Activated T-cell treated with anti-CD3 and anti-CD28 coated beads, Interleukin-2, amount 50 U/mL, for 72 hours (primary cell): ENCODE data around the gene PTEN. TPM values are rescaled to one million over a fixed set of nuclear protein-coding genes. Genes with fewer than 3 reads are reported as not detected.

ENCODE experiments used
- ATAC-seq, 2 donors: fragments of 150-1000 bp; cut with Tn5 transposase; replicated peaks in 1 of 2; 2 replicates each; pipeline ENCODE4 v1.10.0; 2021; ENCODE audit warnings: moderate library complexity in 2 of 2, mild to moderate bottlenecking in 1 of 2
- DNase-seq, 2 donors: peaks; one replicate each; pipeline ENCODE4 v3.0.0; 2021 to 2022; ENCODE audit warnings: mixed read lengths in 1 of 2
- H3K27ac Mint-ChIP-seq: one replicate; pipeline ENCODE4 v1.8.0; 2022; ENCODE audit warnings: mild to moderate bottlenecking, moderate library complexity, mixed read lengths
- H3K27me3 Mint-ChIP-seq: one replicate; pipeline ENCODE4 v1.8.0; 2022; ENCODE audit warnings: low read depth, mixed read lengths
- H3K36me3 Mint-ChIP-seq, 2 donors: one replicate each; pipeline ENCODE4 v1.8.0; 2022; ENCODE audit warnings: mixed read lengths in 2 of 2, mild to moderate bottlenecking in 1 of 2; ENCODE audit not compliant: insufficient read depth in 2 of 2
- H3K4me1 Mint-ChIP-seq: one replicate; pipeline ENCODE4 v1.8.0; 2022; ENCODE audit warnings: low read depth, mixed read lengths
- H3K4me3 Mint-ChIP-seq, 2 donors: one replicate each; pipeline ENCODE4 v1.8.0; 2022; ENCODE audit warnings: mild to moderate bottlenecking in 2 of 2, mixed read lengths in 2 of 2, moderate library complexity in 2 of 2
- H3K9me3 Mint-ChIP-seq, 2 donors: one replicate each; pipeline ENCODE4 v1.8.0; 2022; ENCODE audit warnings: mixed read lengths in 2 of 2
- total RNA-seq, 2 donors: library from RNA; stranded (reverse); gene quantifications; one replicate each; pipeline ENCODE4 v1.2.3, GENCODE V29; 2022

PTEN gene
- total RNA-seq, 2 donors from 2014 or later, result 64.9 to 71.6 TPM

DNA sequence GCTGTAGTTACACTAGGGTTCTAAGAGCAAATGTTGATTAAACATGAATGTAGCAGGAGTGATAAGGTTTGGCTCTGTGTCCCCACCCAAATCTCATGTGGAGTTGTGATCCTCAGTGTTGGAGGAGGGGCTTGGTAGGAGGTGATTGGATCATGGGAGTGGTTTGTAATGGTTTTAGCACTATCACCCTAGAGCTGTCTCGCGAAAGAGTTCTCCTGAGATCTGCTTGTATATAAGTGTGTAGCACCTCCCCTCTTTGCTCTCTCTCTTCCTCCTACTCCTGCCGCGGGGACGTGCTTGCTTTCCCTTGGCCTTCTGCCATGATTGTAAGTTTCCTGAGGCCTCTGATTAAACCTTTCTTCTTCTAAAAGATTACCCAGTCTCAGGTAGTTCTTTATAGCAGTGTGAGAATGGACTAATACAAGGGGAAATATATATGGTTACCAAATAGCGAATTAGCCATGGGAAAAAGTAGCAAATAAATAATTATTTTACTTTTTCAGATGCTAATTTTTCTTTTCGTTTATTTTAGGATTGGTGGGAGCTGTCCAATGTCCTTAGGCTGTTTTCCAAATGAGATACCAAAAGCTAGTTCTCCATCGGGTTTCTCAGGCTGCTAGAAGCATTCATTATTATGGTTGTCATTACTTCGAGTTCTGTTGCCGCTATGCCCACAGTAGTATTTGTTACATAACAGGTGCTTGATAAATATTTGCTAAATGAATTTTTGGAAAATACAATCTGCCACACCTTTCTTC, 58.7 kb downstream of the PTEN start:
- DNase-seq (no peak), ATAC-seq (no peak)
- Mint-ChIP-seq H3K27ac (no peak overlapping the region), H3K27me3 (no peaks in the 10 kb centered on the region), H3K4me1 (peaks cover 76% of the 10 kb centered on the region), H3K36me3 (peaks cover 14 to 24% of the 10 kb centered on the region in 2 donors), H3K9me3 (peaks cover 0 to 3% of the 10 kb centered on the region in 2 donors), H3K4me3 (no peak overlapping the region)

DNA sequence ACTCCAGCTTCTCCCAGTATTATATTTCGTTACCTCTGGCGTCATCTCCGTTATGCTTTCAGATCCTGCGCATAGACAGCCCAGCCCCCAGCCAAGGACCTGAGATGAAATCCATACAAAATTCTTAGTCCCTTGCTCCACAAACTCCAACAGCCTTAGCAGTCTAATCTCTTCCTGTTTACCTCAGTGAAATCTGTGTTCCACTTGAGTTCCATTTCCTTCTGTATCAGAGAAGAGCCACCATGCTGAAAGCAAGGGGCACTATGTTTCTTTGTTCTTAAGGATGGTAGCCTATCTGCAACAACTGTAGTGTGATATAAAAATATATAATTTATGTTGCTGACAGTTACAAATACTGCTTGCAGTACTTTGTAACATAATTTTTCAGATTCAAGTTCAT, 59.8 kb downstream of the PTEN start:
- DNase-seq (no peak), ATAC-seq (no peak)
- Mint-ChIP-seq H3K9me3 (peaks cover 0 to 3% of the 10 kb centered on the region in 2 donors), H3K27me3 (no peaks in the 10 kb centered on the region), H3K27ac (no peak overlapping the region), H3K36me3 (peaks cover 14 to 29% of the 10 kb centered on the region in 2 donors), H3K4me1 (peaks cover 76% of the 10 kb centered on the region), H3K4me3 (no peak overlapping the region)

DNA sequence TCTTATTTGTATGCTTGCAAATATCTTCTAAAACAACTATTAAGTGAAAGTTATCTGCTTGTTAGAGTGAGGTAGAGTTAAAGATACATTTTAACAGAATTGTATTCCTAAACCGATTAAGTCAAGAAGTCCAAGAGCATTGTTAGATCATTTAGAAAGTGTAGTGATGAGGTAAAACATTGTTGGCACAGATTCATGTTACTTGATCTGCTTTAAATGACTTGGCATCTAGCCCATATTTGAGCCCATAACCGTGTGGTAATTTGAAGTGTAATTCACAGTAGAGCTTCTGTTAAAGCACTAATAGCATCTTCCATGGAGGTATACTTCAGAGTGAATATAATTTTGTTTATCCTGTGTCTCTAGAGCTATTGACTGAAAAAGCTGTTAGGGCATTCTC, 62.1 kb downstream of the PTEN start:
- H3K27me3 Mint-ChIP-seq, result no peaks in the 10 kb centered on the region
- peaks cover 78% of the 10 kb centered on the region for H3K4me1 Mint-ChIP-seq
- no peak overlapping the region for H3K27ac Mint-ChIP-seq
- ATAC-seq (no peak), DNase-seq (no peak)
- peaks cover 13 to 29% of the 10 kb centered on the region in 2 donors for H3K36me3 Mint-ChIP-seq
- no peak overlapping the region for H3K4me3 Mint-ChIP-seq
- peaks cover 0 to 3% of the 10 kb centered on the region in 2 donors for H3K9me3 Mint-ChIP-seq

DNA sequence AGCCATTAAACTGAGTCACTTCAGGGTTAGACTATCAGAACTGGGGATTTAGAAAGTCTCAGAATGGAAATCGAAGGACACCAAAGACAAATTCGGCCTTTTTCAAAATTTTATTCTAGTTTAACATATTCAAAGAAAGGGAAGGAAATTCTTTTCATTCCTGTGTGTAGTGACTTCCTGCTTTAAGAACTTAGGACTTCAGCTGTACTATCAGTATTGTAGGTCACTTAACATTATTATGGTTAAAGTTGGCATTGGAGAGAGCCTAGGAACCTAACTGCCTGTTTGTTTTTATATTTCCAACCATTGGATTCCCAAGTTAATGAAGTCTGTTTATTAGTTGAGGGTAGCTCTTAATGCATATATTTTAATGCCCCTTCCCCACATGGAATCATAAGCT, 63.7 kb downstream of the PTEN start:
- Mint-ChIP-seq H3K27me3 (no peaks in the 10 kb centered on the region), H3K4me1 (peaks cover 82% of the 10 kb centered on the region), H3K4me3 (no peak overlapping the region), H3K36me3 (peaks cover 13 to 28% of the 10 kb centered on the region in 2 donors), H3K27ac (no peak overlapping the region), H3K9me3 (peaks cover 0 to 3% of the 10 kb centered on the region in 2 donors)
- ATAC-seq (no peak), DNase-seq (no peak)

DNA sequence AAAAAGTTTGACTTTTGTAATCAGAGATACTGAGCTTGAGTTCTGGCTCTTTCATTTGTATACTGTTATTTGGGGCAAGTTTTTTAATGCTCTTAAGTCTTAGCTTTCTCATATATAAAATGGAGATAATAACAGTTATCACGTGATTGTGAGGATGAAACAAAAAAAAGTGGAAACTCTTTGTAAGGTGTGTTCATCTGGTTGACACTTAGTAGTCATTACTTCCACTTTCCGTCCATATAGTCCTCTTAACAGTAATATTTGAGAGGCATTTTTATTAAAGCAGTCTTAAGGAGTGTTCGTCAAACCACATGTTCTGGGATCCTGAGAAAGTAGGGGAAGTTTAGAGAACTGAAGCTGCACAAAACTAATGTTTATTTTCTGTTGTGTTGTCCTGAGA, 65.6 kb downstream of the PTEN start:
- Mint-ChIP-seq H3K27ac (peak overlapping the region; percentile 54), H3K4me3 (no peak overlapping the region), H3K27me3 (no peaks in the 10 kb centered on the region), H3K36me3 (peaks cover 9 to 17% of the 10 kb centered on the region in 2 donors), H3K9me3 (peaks cover 0 to 3% of the 10 kb centered on the region in 2 donors), H3K4me1 (peaks cover 64% of the 10 kb centered on the region)
- ATAC-seq (no peak), DNase-seq (no peak)

DNA sequence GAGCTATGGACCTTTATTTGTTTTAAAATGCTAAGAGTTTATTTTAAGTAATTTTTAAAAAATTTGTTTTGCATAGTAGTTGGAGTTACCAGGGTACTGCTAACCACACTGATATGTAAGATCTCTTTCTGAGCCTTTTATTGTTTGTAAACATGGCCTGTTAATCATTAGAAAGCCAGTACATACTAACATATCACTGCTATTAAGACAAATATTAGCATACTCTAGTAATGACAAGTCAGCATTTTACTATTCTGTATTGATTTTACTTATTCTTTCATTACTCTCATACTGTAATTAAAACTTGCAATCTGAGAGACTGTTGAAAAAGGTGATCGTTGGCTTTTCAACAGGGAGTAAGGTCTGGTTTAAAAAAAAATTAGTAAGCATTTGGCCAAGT, 66.7 kb downstream of the PTEN start:
- ATAC-seq (no peak), DNase-seq (no peak)
- Mint-ChIP-seq H3K27ac (no peak overlapping the region), H3K27me3 (no peaks in the 10 kb centered on the region), H3K4me3 (no peak overlapping the region), H3K4me1 (peaks cover 54% of the 10 kb centered on the region), H3K36me3 (peaks cover 5 to 19% of the 10 kb centered on the region in 2 donors), H3K9me3 (no peaks in the 10 kb centered on the region)

DNA sequence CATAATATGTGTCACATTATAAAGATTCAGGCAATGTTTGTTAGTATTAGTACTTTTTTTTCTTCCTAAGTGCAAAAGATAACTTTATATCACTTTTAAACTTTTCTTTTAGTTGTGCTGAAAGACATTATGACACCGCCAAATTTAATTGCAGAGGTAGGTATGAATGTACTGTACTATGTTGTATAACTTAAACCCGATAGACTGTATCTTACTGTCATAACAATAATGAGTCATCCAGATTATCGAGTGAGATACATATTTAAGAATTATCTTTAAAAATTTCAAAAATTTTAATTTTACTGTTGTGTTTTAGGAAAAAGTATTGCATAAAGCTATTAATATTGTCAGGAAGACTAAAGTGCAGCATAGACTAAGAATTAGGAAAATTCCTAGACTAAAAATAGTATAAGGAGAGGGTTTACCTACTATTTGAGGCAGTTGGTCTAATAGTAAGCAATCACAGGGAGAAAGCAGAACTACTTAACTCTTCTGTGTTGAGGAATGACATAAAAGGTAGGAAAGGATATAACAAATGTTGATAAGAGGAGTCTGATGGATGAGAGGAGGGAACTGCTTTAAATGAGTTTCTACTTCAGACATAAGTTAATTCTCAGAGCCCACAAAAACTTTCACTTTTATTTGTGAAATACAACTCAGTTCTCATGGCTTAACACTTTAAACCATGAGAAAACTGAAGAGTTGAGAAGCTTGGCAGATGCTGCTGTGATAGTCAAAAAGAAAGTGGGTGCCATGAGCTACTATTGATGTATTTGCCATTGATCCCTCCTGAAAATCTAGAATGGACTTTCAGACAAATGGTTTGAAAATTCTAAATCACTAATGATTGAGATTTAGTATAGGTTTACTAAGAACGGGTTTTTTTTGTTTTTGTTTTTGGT, 67.8 kb downstream of the PTEN start:
- H3K4me1 Mint-ChIP-seq, result peaks cover 57% of the 10 kb centered on the region
- DNase-seq, result no peak
- no peaks in the 10 kb centered on the region for H3K9me3 Mint-ChIP-seq
- H3K36me3 Mint-ChIP-seq, result peaks cover 2 to 13% of the 10 kb centered on the region in 2 donors
- H3K27ac Mint-ChIP-seq, result no peak overlapping the region
- ATAC-seq, result peak in 1 of 2 donors; percentile 51
- peak overlapping the region in 1 of 2 donors; percentile 10 for H3K4me3 Mint-ChIP-seq
- no peaks in the 10 kb centered on the region for H3K27me3 Mint-ChIP-seq

DNA sequence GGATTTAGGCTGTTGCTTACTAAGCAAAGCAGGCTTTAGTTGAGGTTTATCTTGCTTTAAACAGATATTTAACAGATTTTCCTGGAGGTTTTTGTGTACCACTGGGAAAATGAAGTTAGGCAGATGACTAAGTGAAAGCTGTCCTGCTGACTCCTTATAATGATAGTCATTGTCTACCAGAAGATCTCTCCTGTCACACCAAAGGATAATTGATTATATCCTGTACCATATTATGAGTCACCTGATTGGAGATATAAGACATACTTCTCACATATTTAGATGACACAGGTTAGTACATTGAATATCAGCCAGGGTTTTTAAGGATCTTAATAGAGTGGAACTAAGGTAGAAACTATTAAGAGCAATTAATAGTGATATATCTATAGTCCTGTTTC, 68.4 kb downstream of the PTEN start:
- Mint-ChIP-seq H3K27me3 (no peaks in the 10 kb centered on the region), H3K27ac (no peak overlapping the region), H3K4me1 (peaks cover 56% of the 10 kb centered on the region), H3K4me3 (no peak overlapping the region), H3K36me3 (peaks cover 1 to 12% of the 10 kb centered on the region in 2 donors), H3K9me3 (no peaks in the 10 kb centered on the region)
- ATAC-seq, result no peak
- DNase-seq, result no peak

DNA sequence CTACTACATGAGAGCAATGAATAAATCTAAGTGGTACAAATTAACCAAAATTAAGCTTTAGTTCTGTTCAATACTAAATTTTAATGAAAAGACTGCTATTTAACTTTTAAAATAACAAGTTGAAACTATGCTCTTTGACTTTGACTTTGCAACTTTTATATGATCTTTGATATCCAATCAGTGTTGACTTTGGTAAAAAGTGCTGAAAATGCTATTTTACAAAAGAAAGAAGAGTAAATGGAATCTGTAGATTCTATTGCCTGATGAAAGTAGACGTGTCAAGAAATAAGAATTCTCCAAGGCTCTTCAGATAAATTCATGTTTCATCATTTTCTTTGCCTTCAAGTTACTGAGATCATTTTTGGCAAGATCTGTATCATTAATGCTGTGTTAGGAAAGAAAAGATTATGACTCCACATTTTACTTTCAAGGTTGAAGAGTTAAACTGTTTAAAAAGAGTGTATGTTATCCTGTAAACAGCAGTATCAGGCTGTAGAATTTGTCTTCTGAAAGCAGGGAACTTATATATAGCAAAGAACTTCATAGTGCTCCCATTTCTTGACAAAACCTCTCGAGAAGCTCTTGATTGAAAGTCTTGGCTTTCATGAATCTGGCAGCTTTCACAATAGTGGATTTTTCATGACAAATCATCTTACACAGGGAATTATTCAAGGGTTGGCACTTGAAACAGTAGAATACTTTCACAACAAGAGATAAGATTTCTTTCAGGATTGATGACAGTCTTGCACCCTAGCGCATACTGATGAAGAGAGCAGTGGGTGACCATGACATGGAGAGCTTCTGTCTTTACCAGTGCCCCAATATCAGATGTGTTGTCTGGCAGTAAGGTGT, 72.1 kb downstream of the PTEN start:
- peaks cover 1 to 7% of the 10 kb centered on the region in 2 donors for H3K36me3 Mint-ChIP-seq
- no peak overlapping the region for H3K4me3 Mint-ChIP-seq
- no peak overlapping the region for H3K27ac Mint-ChIP-seq
- ATAC-seq (no peak), DNase-seq (no peak)
- peaks cover 28% of the 10 kb centered on the region for H3K4me1 Mint-ChIP-seq
- H3K9me3 Mint-ChIP-seq, result no peaks in the 10 kb centered on the region
- no peaks in the 10 kb centered on the region for H3K27me3 Mint-ChIP-seq

DNA sequence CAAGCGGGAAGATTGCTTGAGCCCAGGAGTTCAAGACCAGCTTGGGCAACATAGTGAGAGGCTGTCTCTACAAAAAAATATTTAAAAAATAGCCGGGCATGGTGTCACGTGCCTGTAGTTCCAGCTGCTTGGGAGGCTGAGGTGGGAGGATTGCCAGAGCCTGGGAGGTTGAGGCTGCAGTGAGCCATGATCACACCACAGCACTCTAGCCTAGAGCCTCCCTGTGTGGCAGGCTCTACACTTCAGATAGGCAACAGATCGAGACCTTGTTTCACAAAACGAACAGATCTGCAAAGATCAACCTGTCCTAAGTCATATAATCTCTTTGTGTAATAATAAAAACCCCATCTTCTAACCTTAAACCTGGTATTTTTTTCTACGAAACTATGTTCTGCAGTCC, 76.8 kb downstream of the PTEN start:
- H3K27me3 Mint-ChIP-seq, result no peaks in the 10 kb centered on the region
- H3K36me3 Mint-ChIP-seq, result peaks cover 3 to 9% of the 10 kb centered on the region in 2 donors
- ATAC-seq (no peak), DNase-seq (no peak)
- peaks cover 34% of the 10 kb centered on the region for H3K4me1 Mint-ChIP-seq
- H3K9me3 Mint-ChIP-seq, result no peaks in the 10 kb centered on the region
- no peak overlapping the region for H3K27ac Mint-ChIP-seq
- no peak overlapping the region for H3K4me3 Mint-ChIP-seq

DNA sequence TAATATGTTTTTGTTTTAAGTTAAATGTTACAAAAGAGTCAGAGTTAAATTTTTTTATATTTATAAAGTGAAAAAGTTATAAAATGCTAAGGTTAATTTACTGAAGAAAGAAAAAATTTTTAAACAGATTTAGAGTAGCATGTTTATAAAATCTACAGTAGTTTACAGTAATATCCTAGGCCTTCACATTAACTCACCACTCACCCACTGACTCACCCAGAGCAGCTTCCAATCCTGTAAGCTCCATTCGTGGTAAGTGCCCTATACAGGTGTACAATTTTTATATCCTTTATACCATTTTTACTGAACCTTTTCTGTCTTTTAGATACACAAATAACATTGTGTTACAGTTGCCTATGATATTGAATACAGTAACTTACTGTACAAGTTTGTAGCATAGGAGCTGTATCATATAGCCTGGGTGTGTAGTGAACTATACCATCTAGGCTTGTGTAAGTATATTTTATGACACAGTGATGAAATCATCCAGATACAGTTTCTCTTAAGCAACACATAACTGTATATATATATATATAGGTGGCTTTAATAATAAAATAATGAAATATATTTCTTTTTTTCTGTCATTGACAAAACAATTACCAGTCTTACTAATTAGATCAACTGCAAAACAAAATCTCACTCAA, 79.6 kb downstream of the PTEN start:
- DNase-seq (no peak), ATAC-seq (no peak)
- H3K36me3 Mint-ChIP-seq, result peaks cover 3 to 11% of the 10 kb centered on the region in 2 donors
- no peak overlapping the region for H3K4me3 Mint-ChIP-seq
- peaks cover 23% of the 10 kb centered on the region for H3K4me1 Mint-ChIP-seq
- no peaks in the 10 kb centered on the region for H3K27me3 Mint-ChIP-seq
- no peak overlapping the region for H3K27ac Mint-ChIP-seq
- no peaks in the 10 kb centered on the region for H3K9me3 Mint-ChIP-seq

DNA sequence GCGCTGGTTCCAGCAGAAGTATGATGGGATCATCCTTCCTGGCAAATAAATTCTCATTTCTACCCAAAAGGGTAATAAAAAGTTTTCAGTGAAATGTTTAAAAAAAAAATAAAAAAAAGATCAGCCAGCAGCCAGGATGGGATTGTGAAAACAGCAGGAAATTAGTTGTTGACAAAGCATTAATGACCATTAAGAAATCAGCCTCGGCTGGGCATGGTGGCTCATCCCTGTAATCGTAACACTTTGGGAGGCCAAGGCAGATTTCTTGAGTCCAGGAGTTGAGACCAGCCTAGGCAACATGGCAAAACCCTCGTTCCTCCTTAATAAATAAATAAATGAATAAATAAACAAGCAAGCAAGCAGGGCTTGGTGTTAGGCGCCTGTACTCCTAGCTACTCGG, 82.6 kb downstream of the PTEN start:
- Mint-ChIP-seq H3K36me3 (peaks cover 3 to 11% of the 10 kb centered on the region in 2 donors), H3K4me3 (no peak overlapping the region), H3K4me1 (peaks cover 18% of the 10 kb centered on the region), H3K9me3 (no peaks in the 10 kb centered on the region), H3K27me3 (no peaks in the 10 kb centered on the region), H3K27ac (no peak overlapping the region)
- DNase-seq (no peak), ATAC-seq (no peak)
